Mesendoderm (in vitro differentiated cells): ENCODE data around the gene FTCD.

Experiments
- DNase-seq: peaks from one replicate; pipeline ENCODE4 v3.0.0; 2013
- H2AK5ac ChIP-seq: 2 replicates; pipeline ENCODE4 v1.6.1; 2013; ENCODE audit warnings: low read length, inconsistent platforms
- H2BK120ac ChIP-seq: 2 replicates; pipeline ENCODE4 v1.6.1; 2013; ENCODE audit warnings: low read depth, mild to moderate bottlenecking, low read length, moderate library complexity, mixed read lengths
- H2BK15ac ChIP-seq: replicated peaks from 2 replicates; pipeline ENCODE4 v1.6.1; 2013; ENCODE audit warnings: low read depth, mild to moderate bottlenecking, moderate library complexity
- H2BK5ac ChIP-seq: 2 replicates; pipeline ENCODE4 v1.6.1; 2013; ENCODE audit warnings: low read length, inconsistent platforms
- H3K18ac ChIP-seq: 2 replicates; pipeline ENCODE4 v1.6.1; 2013; ENCODE audit warnings: mild to moderate bottlenecking, low read length, mixed read lengths
- H3K23ac ChIP-seq: one replicate; pipeline ENCODE4 v1.6.1; 2013; ENCODE audit warnings: low read length
- H3K27ac ChIP-seq: 2 replicates; pipeline ENCODE4 v1.5.1; 2013; ENCODE audit warnings: low read depth, mild to moderate bottlenecking, inconsistent platforms, low read length, moderate library complexity
- H3K27me3 ChIP-seq: 2 replicates; pipeline ENCODE4 v1.6.1; 2013; ENCODE audit warnings: low read length, control low read depth, mild to moderate bottlenecking, inconsistent platforms; ENCODE audit not compliant: insufficient read depth, poor library complexity
- H3K36me3 ChIP-seq: 2 replicates; pipeline ENCODE4 v1.6.1; 2013; ENCODE audit warnings: low read length, inconsistent platforms; ENCODE audit not compliant: control insufficient read depth, insufficient read depth
- H3K4ac ChIP-seq: one replicate; pipeline ENCODE4 v1.6.1; 2013; ENCODE audit warnings: low read depth, mild to moderate bottlenecking, low read length, moderate library complexity
- H3K4me1 ChIP-seq: 2 replicates; pipeline ENCODE4 v1.6.1; 2013; ENCODE audit warnings: low read depth, low read length, inconsistent platforms; ENCODE audit not compliant: control insufficient read depth
- H3K4me2 ChIP-seq: 2 replicates; pipeline ENCODE4 v1.6.1; 2013; ENCODE audit warnings: low read length
- H3K4me3 ChIP-seq: 2 replicates; pipeline ENCODE4 v1.5.1; 2013; ENCODE audit warnings: mild to moderate bottlenecking, low read length
- H3K56ac ChIP-seq: one replicate; pipeline ENCODE4 v1.6.1; 2013; ENCODE audit warnings: low read length
- H3K79me1 ChIP-seq: 2 replicates; pipeline ENCODE4 v1.6.1; 2013; ENCODE audit warnings: low read length, inconsistent platforms
- H3K79me2 ChIP-seq: 2 replicates; pipeline ENCODE4 v1.6.1; 2013; ENCODE audit warnings: mild to moderate bottlenecking, low read length; ENCODE audit not compliant: control insufficient read depth, insufficient read depth
- H3K9ac ChIP-seq: 2 replicates; pipeline ENCODE4 v1.6.1; 2013; ENCODE audit warnings: low read length, inconsistent platforms
- H4K5ac ChIP-seq: one replicate; pipeline ENCODE4 v1.6.1; 2013; ENCODE audit warnings: low read length
- H4K8ac ChIP-seq: one replicate; pipeline ENCODE4 v1.6.1; 2013; ENCODE audit warnings: low read depth, mild to moderate bottlenecking, control low read depth, low read length, moderate library complexity
- WGBS: extraction: QIAGEN DNeasy Blood & Tissue Kit; methylation state at CpG from one replicate; pipeline ENCODE4 v1.1.7; 2013; ENCODE audit warnings: low lambda C conversion rate, missing lambda C conversion rate; ENCODE audit not compliant: insufficient coverage; ENCODE audit errors: extremely low coverage; 5-methylcytosine and 5-hydroxymethylcytosine counted together

FTCD gene

GRCh38 chr21:46160907-46161632 lies 5.7 kb upstream of the FTCD start:
- no CpG with 5 or more reads among the region's 72 CpGs for WGBS
- Histone ChIP-seq H3K56ac (no peak overlapping the region), H3K18ac (no peak overlapping the region), H3K79me2 (no peaks in the 10 kb centered on the region), H2BK15ac (no peak overlapping the region), H2BK120ac (no peak overlapping the region), H3K79me1 (no peaks in the 10 kb centered on the region), H3K27ac (no peak overlapping the region), H3K36me3 (no peaks in the 10 kb centered on the region), H3K4ac (no peak overlapping the region), H4K8ac (no peak overlapping the region), H3K4me2 (no peak overlapping the region), H2BK5ac (no peak overlapping the region), H3K23ac (no peak overlapping the region), H3K4me1 (no peaks in the 10 kb centered on the region), H4K5ac (no peak overlapping the region), H3K4me3 (no peak overlapping the region), H3K27me3 (no peaks in the 10 kb centered on the region), H2AK5ac (no peak overlapping the region), H3K9ac (no peak overlapping the region)
- no peak for DNase-seq

- H3K79me2 ChIP-seq, result no peaks in the 10 kb centered on the region
- H3K4me3 ChIP-seq, result no peak overlapping the region
- no peak overlapping the region for H3K18ac ChIP-seq
- H3K56ac ChIP-seq, result no peak overlapping the region
- H4K8ac ChIP-seq, result no peak overlapping the region
- H4K5ac ChIP-seq, result no peak overlapping the region
- no peak for DNase-seq
- H3K4me2 ChIP-seq, result no peak overlapping the region
- no peak overlapping the region for H2AK5ac ChIP-seq
- no peak overlapping the region for H3K4ac ChIP-seq
- no peaks in the 10 kb centered on the region for H3K79me1 ChIP-seq
- WGBS, result no CpG with 5 or more reads among the region's 22 CpGs
- no peaks in the 10 kb centered on the region for H3K36me3 ChIP-seq
- no peak overlapping the region for H3K9ac ChIP-seq
- no peak overlapping the region for H2BK120ac ChIP-seq
- no peak overlapping the region for H3K27ac ChIP-seq
- no peaks in the 10 kb centered on the region for H3K27me3 ChIP-seq
- H2BK5ac ChIP-seq, result no peak overlapping the region
- no peaks in the 10 kb centered on the region for H3K4me1 ChIP-seq
- H3K23ac ChIP-seq, result no peak overlapping the region
- no peak overlapping the region for H2BK15ac ChIP-seq
Measured at GRCh38 chr21:46160657-46160906, 5.2 kb upstream of the FTCD start.

GRCh38 chr21:46159841-46160656 lies 4.7 kb upstream of the FTCD start:
- no peak for DNase-seq
- Histone ChIP-seq H3K79me1 (no peaks in the 10 kb centered on the region), H3K27ac (no peak overlapping the region)

GRCh38 chr21:46159390-46159789 lies 4.0 kb upstream of the FTCD start:
- Histone ChIP-seq H3K36me3 (no peaks in the 10 kb centered on the region), H3K4me3 (no peak overlapping the region), H3K27ac (no peak overlapping the region), H4K5ac (no peak overlapping the region), H3K79me2 (no peaks in the 10 kb centered on the region), H3K9ac (no peak overlapping the region), H2BK120ac (no peak overlapping the region), H2BK5ac (no peak overlapping the region), H4K8ac (no peak overlapping the region), H3K79me1 (no peaks in the 10 kb centered on the region), H3K4me1 (no peaks in the 10 kb centered on the region), H3K23ac (no peak overlapping the region), H3K4me2 (no peak overlapping the region), H3K56ac (no peak overlapping the region), H2BK15ac (no peak overlapping the region), H3K4ac (no peak overlapping the region), H2AK5ac (no peak overlapping the region), H3K27me3 (no peaks in the 10 kb centered on the region), H3K18ac (no peak overlapping the region)
- DNase-seq, result no peak
- WGBS, result no CpG with 5 or more reads among the region's 12 CpGs

More at GRCh38 chr21:46159841-46160656, 4.7 kb upstream of the FTCD start:
- Histone ChIP-seq H2BK5ac (no peak overlapping the region), H4K5ac (no peak overlapping the region), H3K4ac (no peak overlapping the region), H2BK120ac (no peak overlapping the region), H2AK5ac (no peak overlapping the region), H3K4me2 (no peak overlapping the region), H3K23ac (no peak overlapping the region), H3K4me1 (no peaks in the 10 kb centered on the region), H3K9ac (no peak overlapping the region), H3K56ac (no peak overlapping the region), H3K27me3 (no peaks in the 10 kb centered on the region), H3K18ac (no peak overlapping the region), H3K36me3 (no peaks in the 10 kb centered on the region), H3K4me3 (no peak overlapping the region), H3K79me2 (no peaks in the 10 kb centered on the region), H4K8ac (no peak overlapping the region), H2BK15ac (no peak overlapping the region)
- no CpG with 5 or more reads among the region's 32 CpGs for WGBS

GRCh38 chr21:46158666-46159300 lies 3.4 kb upstream of the FTCD start:
- H3K4me1 ChIP-seq, result no peaks in the 10 kb centered on the region
- DNase-seq, result no peak
- WGBS, result no CpG with 5 or more reads among the region's 10 CpGs
- H4K5ac ChIP-seq, result no peak overlapping the region
- no peak overlapping the region for H2BK15ac ChIP-seq
- no peak overlapping the region for H2BK5ac ChIP-seq
- H3K4me3 ChIP-seq, result no peak overlapping the region
- no peaks in the 10 kb centered on the region for H3K36me3 ChIP-seq
- no peaks in the 10 kb centered on the region for H3K79me2 ChIP-seq
- no peak overlapping the region for H3K9ac ChIP-seq
- H2AK5ac ChIP-seq, result no peak overlapping the region
- H3K56ac ChIP-seq, result no peak overlapping the region
- H3K27me3 ChIP-seq, result no peaks in the 10 kb centered on the region
- H3K18ac ChIP-seq, result no peak overlapping the region
- no peak overlapping the region for H3K23ac ChIP-seq
- no peak overlapping the region for H4K8ac ChIP-seq
- no peak overlapping the region for H3K4me2 ChIP-seq
- H2BK120ac ChIP-seq, result no peak overlapping the region
- H3K79me1 ChIP-seq, result no peaks in the 10 kb centered on the region
- no peak overlapping the region for H3K27ac ChIP-seq
- no peak overlapping the region for H3K4ac ChIP-seq
